Forelimb muscle (tissue), 1 donor: ENCODE measurements around the gene DYNC1I1. TPM values are rescaled to one million over a fixed set of nuclear protein-coding genes. Genes with fewer than 3 reads are reported as not detected.

Experiments
- DNase-seq: peaks from one replicate; pipeline ENCODE4 v3.0.0-alpha.2; 2013; ENCODE audit warnings: low read depth
- polyA plus RNA-seq: library from polyadenylated mRNA; unstranded; fragments of 120-200 nt; gene quantifications from one replicate; pipeline ENCODE4 v1.2.1, GENCODE V29; 2013; ENCODE audit not compliant: insufficient read length

Gene DYNC1I1
- polyA plus RNA-seq, 1 donor: 0.68 TPM

- no peak for DNase-seq
Observed at GRCh38 chr7:95847061-95847460, 74.7 kb downstream of the DYNC1I1 start.

GRCh38 chr7:95859429-95859828 is 87.1 kb downstream of the DYNC1I1 start:
- no peak for DNase-seq

GRCh38 chr7:95861041-95861440 is 88.7 kb downstream of the DYNC1I1 start:
- no peak for DNase-seq

GRCh38 chr7:95863623-95864022 is 91.3 kb downstream of the DYNC1I1 start:
- DNase-seq: no peak

GRCh38 chr7:95865716-95866371 is 93.5 kb downstream of the DYNC1I1 start:
- DNase-seq: no peak

- no peak for DNase-seq
Observed at GRCh38 chr7:95867309-95867708, 95.0 kb downstream of the DYNC1I1 start.

- no peak for DNase-seq
Observed at GRCh38 chr7:95871075-95871848, 98.9 kb downstream of the DYNC1I1 start.

GRCh38 chr7:95871896-95872295 is 99.5 kb downstream of the DYNC1I1 start:
- no peak for DNase-seq

- no peak for DNase-seq
Observed at GRCh38 chr7:95874129-95874528, 101.8 kb downstream of the DYNC1I1 start.

GRCh38 chr7:95874541-95875265 is 102.3 kb downstream of the DYNC1I1 start:
- no peak for DNase-seq

GRCh38 chr7:95875519-95875918 is 103.2 kb downstream of the DYNC1I1 start:
- DNase-seq: no peak

GRCh38 chr7:95878677-95879076 is 106.3 kb downstream of the DYNC1I1 start:
- no peak for DNase-seq

GRCh38 chr7:95881597-95881996 is 109.2 kb downstream of the DYNC1I1 start:
- no peak for DNase-seq

- no peak for DNase-seq
Observed at GRCh38 chr7:95883217-95883616, 110.9 kb downstream of the DYNC1I1 start.

GRCh38 chr7:95886501-95887090 is 114.2 kb downstream of the DYNC1I1 start:
- DNase-seq: no peak

- no peak for DNase-seq
Observed at GRCh38 chr7:95893484-95893883, 121.1 kb downstream of the DYNC1I1 start.

GRCh38 chr7:95897557-95898251 is 125.3 kb downstream of the DYNC1I1 start:
- no peak for DNase-seq

GRCh38 chr7:95899919-95900513 is 127.7 kb downstream of the DYNC1I1 start:
- no peak for DNase-seq

- no peak for DNase-seq
Observed at GRCh38 chr7:95901006-95901405, 128.7 kb downstream of the DYNC1I1 start.

GRCh38 chr7:95904099-95904498 is 131.7 kb downstream of the DYNC1I1 start:
- DNase-seq: no peak

- DNase-seq: no peak
Observed at GRCh38 chr7:95905167-95905566, 132.8 kb downstream of the DYNC1I1 start.
